Neuronal stem cell (in vitro differentiated cells): Measurements from ENCODE around the gene CSRP1.
"Not testable (repeated sequence)": the region's sequence is repeated elsewhere in the genome, so short reads cannot be mapped to it uniquely, and the experiment has no call there.

Experiments used
- DNase-seq: peaks from one replicate; pipeline ENCODE4 v3.0.0-alpha.2; 2013; ENCODE audit warnings: low spot score
- H2AFZ ChIP-seq: one replicate; pipeline ENCODE4 v1.6.1; 2013; ENCODE audit warnings: mild to moderate bottlenecking, low read length, inconsistent platforms
- H2AK5ac ChIP-seq: 2 replicates; pipeline ENCODE4 v1.6.1; 2013; ENCODE audit warnings: low read depth, mild to moderate bottlenecking, inconsistent platforms, low read length, moderate library complexity, mixed read lengths
- H2BK120ac ChIP-seq: 2 replicates; pipeline ENCODE4 v1.6.1; 2013; ENCODE audit warnings: low read depth, mild to moderate bottlenecking, inconsistent platforms, low read length, moderate library complexity, mixed read lengths
- H2BK12ac ChIP-seq: one replicate; pipeline ENCODE4 v1.6.1; 2013; ENCODE audit warnings: low read length, inconsistent platforms
- H2BK15ac ChIP-seq: 2 replicates; pipeline ENCODE4 v1.6.1; 2013; ENCODE audit warnings: mild to moderate bottlenecking, low read length, inconsistent platforms, mixed read lengths
- H2BK5ac ChIP-seq: one replicate; pipeline ENCODE4 v1.6.1; 2013; ENCODE audit warnings: inconsistent platforms, mild to moderate bottlenecking, low read length, moderate library complexity
- H3K14ac ChIP-seq: one replicate; pipeline ENCODE4 v1.6.1; 2013; ENCODE audit warnings: low read length, inconsistent platforms
- H3K18ac ChIP-seq: 2 replicates; pipeline ENCODE4 v1.6.1; 2013; ENCODE audit warnings: low read length, inconsistent platforms
- H3K23ac ChIP-seq: 2 replicates; pipeline ENCODE4 v1.6.1; 2013; ENCODE audit warnings: low read depth, mild to moderate bottlenecking, mixed read lengths, low read length, inconsistent platforms; ENCODE audit not compliant: poor library complexity
- H3K27ac ChIP-seq: replicated peaks from 3 replicates; pipeline ENCODE4 v1.5.1; 2013; ENCODE audit warnings: low read length, inconsistent platforms
- H3K27me3 ChIP-seq, 3 experiments: 2 replicates each; pipeline ENCODE4 v1.6.1; 2013; ENCODE audit warnings: low read length in 3 of 3, mild to moderate bottlenecking in 2 of 3, inconsistent platforms in 1 of 3, low read depth in 1 of 3, mixed read lengths in 1 of 3, moderate library complexity in 1 of 3; ENCODE audit not compliant: control insufficient read depth in 3 of 3, insufficient read depth in 3 of 3
- H3K36me3 ChIP-seq, 2 donors: replicated peaks in 1 of 2; 2 replicates each; pipeline ENCODE4 v1.6.1; 2013; ENCODE audit warnings: low read length in 2 of 2; ENCODE audit not compliant: control insufficient read depth in 2 of 2, insufficient read depth in 2 of 2
- H3K4ac ChIP-seq: 2 replicates; pipeline ENCODE4 v1.6.1; 2013; ENCODE audit warnings: inconsistent platforms, mild to moderate bottlenecking, low read length, moderate library complexity
- H3K4me1 ChIP-seq, 2 donors: 1 replicate in 1 of 2; 2 replicates in 1 of 2; pipeline ENCODE4 v1.6.1; 2013; ENCODE audit warnings: low read length in 2 of 2, low read depth in 1 of 2; ENCODE audit not compliant: control insufficient read depth in 2 of 2, insufficient read depth in 1 of 2
- H3K4me2 ChIP-seq: one replicate; pipeline ENCODE4 v1.6.1; 2013; ENCODE audit warnings: mild to moderate bottlenecking, low read length, inconsistent platforms; ENCODE audit not compliant: insufficient read depth, poor library complexity, severe bottlenecking
- H3K4me3 ChIP-seq, 2 donors: 2 replicates each; pipeline ENCODE4 v1.5.1; 2013; ENCODE audit warnings: low read length in 2 of 2, mild to moderate bottlenecking in 2 of 2, inconsistent platforms in 1 of 2, moderate library complexity in 1 of 2
- H3K79me1 ChIP-seq: one replicate; pipeline ENCODE4 v1.6.1; 2013; ENCODE audit warnings: low read depth, mild to moderate bottlenecking, inconsistent platforms, low read length, moderate library complexity
- H3K9ac ChIP-seq: one replicate; pipeline ENCODE4 v1.6.1; 2013; ENCODE audit warnings: mild to moderate bottlenecking, low read depth, low read length, inconsistent platforms; ENCODE audit not compliant: poor library complexity
- H3K9me3 ChIP-seq, 2 donors: replicated peaks in 1 of 2; 2 replicates each; pipeline versions ENCODE3 to v1.6.1; 2013; ENCODE audit warnings: low read length in 2 of 2, mild to moderate bottlenecking in 2 of 2, inconsistent platforms in 1 of 2, low read depth in 1 of 2, mixed read lengths in 1 of 2, moderate library complexity in 1 of 2; ENCODE audit not compliant: control insufficient read depth in 2 of 2, insufficient read depth in 1 of 2
- H4K8ac ChIP-seq: one replicate; pipeline ENCODE4 v1.6.1; 2013; ENCODE audit warnings: low read depth, mild to moderate bottlenecking, inconsistent platforms, low read length, moderate library complexity
- H4K91ac ChIP-seq: one replicate; pipeline ENCODE4 v1.6.1; 2013; ENCODE audit warnings: low read length, low read depth, mild to moderate bottlenecking, inconsistent platforms; ENCODE audit not compliant: poor library complexity
- WGBS, 2 donors: extraction: QIAGEN DNeasy Blood & Tissue Kit; methylation state at CpG; one replicate each; pipeline ENCODE4 v1.1.7; 2013; ENCODE audit warnings: missing lambda C conversion rate in 2 of 2, mixed read lengths in 1 of 2; ENCODE audit not compliant: insufficient read length in 2 of 2, insufficient replicate concordance in 1 of 2; ENCODE audit errors: extremely low coverage in 2 of 2; 5-methylcytosine and 5-hydroxymethylcytosine counted together

CSRP1 gene

GRCh38 chr1:201481004-201481380 lies 25.9 kb downstream of the CSRP1 start:
- Histone ChIP-seq H3K4me3 (no peak overlapping the region), H3K4me1 (peaks cover 0 to 17% of the 10 kb centered on the region in 2 donors), H2BK5ac (no peak overlapping the region), H4K91ac (no peak overlapping the region), H4K8ac (no peak overlapping the region), H3K4ac (no peak overlapping the region), H3K9me3 (no peaks in the 10 kb centered on the region), H2AK5ac (no peak overlapping the region), H3K18ac (no peak overlapping the region), H2AFZ (no peak overlapping the region), H3K23ac (no peak overlapping the region), H3K36me3 (no peaks in the 10 kb centered on the region), H2BK15ac (no peak overlapping the region), H3K27ac (no peak overlapping the region), H2BK120ac (no peak overlapping the region), H3K14ac (no peak overlapping the region), H3K79me1 (no peaks in the 10 kb centered on the region), H3K4me2 (peak overlapping the region; percentile 53), H3K27me3 (peaks cover 3 to 53% (median 20%) of the 10 kb centered on the region in 3 experiments), H3K9ac (no peak overlapping the region), H2BK12ac (no peak overlapping the region)
- DNase-seq = no peak
- no CpG with 5 or more reads among the region's 17 CpGs for WGBS, 2 donors

GRCh38 chr1:201480231-201481003 lies 26.5 kb downstream of the CSRP1 start:
- Histone ChIP-seq H3K4ac (no peak overlapping the region), H3K14ac (no peak overlapping the region), H3K79me1 (no peaks in the 10 kb centered on the region), H4K91ac (no peak overlapping the region), H4K8ac (no peak overlapping the region), H2BK15ac (no peak overlapping the region), H2BK120ac (no peak overlapping the region), H2BK12ac (no peak overlapping the region), H3K4me2 (peak overlapping the region; percentile 53), H2BK5ac (no peak overlapping the region), H2AFZ (no peak overlapping the region), H3K23ac (no peak overlapping the region), H3K9ac (no peak overlapping the region), H3K36me3 (no peaks in the 10 kb centered on the region), H3K9me3 (no peaks in the 10 kb centered on the region), H3K27ac (no peak overlapping the region), H3K18ac (no peak overlapping the region), H3K4me1 (peaks cover 0 to 17% of the 10 kb centered on the region in 2 donors), H3K27me3 (peaks cover 3 to 59% (median 20%) of the 10 kb centered on the region in 3 experiments), H2AK5ac (no peak overlapping the region), H3K4me3 (peak overlapping the region in 1 of 2 donors; percentile 20)
- WGBS, 2 donors = no CpG with 5 or more reads among the region's 37 CpGs
- DNase-seq = no peak

GRCh38 chr1:201479201-201479730 lies 27.7 kb downstream of the CSRP1 start:
- H3K4me2 ChIP-seq = no peak overlapping the region
- H3K9ac ChIP-seq = no peak overlapping the region

GRCh38 chr1:201478666-201479065 lies 28.3 kb downstream of the CSRP1 start:
- H3K36me3 ChIP-seq, H2AK5ac ChIP-seq, H3K18ac ChIP-seq, H2BK5ac ChIP-seq, H2AFZ ChIP-seq, H3K4ac ChIP-seq, H2BK12ac ChIP-seq, H4K91ac ChIP-seq, H3K14ac ChIP-seq, H3K27ac ChIP-seq, H3K4me2 ChIP-seq, H3K9me3 ChIP-seq, H4K8ac ChIP-seq, H2BK120ac ChIP-seq, H3K79me1 ChIP-seq, H3K9ac ChIP-seq, H3K4me3 ChIP-seq, DNase-seq, H3K23ac ChIP-seq, H2BK15ac ChIP-seq: not testable (repeated sequence)
- Histone ChIP-seq H3K4me1 (peaks cover 0 to 17% of the 10 kb centered on the region in 2 donors), H3K27me3 (peaks cover 3 to 67% (median 20%) of the 10 kb centered on the region in 3 experiments)
- no CpG with 5 or more reads among the region's 3 CpGs for WGBS, 2 donors

More at GRCh38 chr1:201479201-201479730, 27.7 kb downstream of the CSRP1 start:
- Histone ChIP-seq H3K18ac (no peak overlapping the region), H3K23ac (no peak overlapping the region), H2BK12ac (no peak overlapping the region), H3K27ac (no peak overlapping the region), H4K8ac (no peak overlapping the region), H2BK15ac (no peak overlapping the region), H3K9me3 (no peaks in the 10 kb centered on the region), H3K27me3 (peaks cover 3 to 64% (median 20%) of the 10 kb centered on the region in 3 experiments), H3K36me3 (no peaks in the 10 kb centered on the region), H2BK5ac (no peak overlapping the region), H3K79me1 (no peaks in the 10 kb centered on the region), H3K4me1 (peaks cover 0 to 17% of the 10 kb centered on the region in 2 donors), H3K4ac (no peak overlapping the region), H2AFZ (no peak overlapping the region), H2BK120ac (no peak overlapping the region), H3K4me3 (no peak overlapping the region), H2AK5ac (no peak overlapping the region), H3K14ac (no peak overlapping the region), H4K91ac (no peak overlapping the region)
- DNase-seq = no peak
- no CpG with 5 or more reads among the region's 4 CpGs for WGBS, 2 donors
